CD4-positive, alpha-beta T cell treated with Interleukin-4 for 1 hour (primary cell): ENCODE data around the gene TBX4.
"Not testable (repeated sequence)": the region's sequence is repeated elsewhere in the genome, so short reads cannot be mapped to it uniquely, and the experiment has no call there.

Experiments used
- DNase-seq, 2 donors: peaks; one replicate each; pipeline ENCODE4 v3.0.0-alpha.2; 2020 to 2022

The TBX4 gene

GRCh38 chr17:61413661-61414126, 38.5 kb upstream of the TBX4 start:
- DNase-seq, result no peak

- DNase-seq, result peak in 1 of 2 donors; percentile 5
Measured at GRCh38 chr17:61414141-61414935, 37.9 kb upstream of the TBX4 start.

GRCh38 chr17:61414936-61415251, 37.3 kb upstream of the TBX4 start:
- peak in 1 of 2 donors; percentile 5 for DNase-seq

DNA sequence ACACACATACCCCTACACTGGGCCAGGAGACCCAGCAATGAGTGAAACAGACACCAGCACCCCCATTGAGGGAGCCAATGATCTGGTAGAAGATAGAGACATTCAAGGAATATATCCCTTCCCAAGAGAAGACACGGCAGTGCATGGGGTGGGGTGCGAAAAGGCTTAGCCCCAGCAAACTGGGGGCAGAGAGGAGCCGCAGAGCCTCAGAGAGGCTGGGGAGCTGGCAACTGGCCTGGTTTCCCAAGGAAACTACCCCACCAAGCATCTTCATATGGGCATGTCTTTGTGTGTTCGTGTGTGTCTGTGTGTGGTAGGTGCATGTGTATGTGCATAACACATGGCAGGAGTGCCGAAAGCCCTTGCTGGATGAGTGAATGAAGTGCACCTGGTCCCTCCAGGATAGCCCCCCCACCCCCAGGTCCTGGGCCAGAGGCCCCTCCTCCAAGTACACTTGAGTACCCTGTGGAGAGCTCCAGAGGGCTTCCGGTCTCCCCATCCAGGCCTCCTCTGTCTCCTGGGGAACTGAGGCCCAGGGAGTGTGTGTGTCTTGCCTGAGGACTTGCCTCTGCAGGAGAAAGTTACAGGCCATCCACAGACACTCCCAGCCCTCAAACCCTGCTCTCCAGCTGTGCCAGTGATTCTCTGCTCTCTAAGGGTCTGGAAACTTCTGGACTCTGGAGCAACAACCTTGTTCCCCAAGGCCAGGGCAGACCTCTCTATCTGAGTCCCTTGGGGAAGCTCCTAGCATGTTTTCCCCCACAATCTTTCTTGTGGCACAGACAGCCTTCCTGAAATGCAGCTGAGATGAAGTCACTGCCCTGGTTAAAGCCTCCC, 36.6 kb upstream of the TBX4 start:
- no peak for DNase-seq

DNA sequence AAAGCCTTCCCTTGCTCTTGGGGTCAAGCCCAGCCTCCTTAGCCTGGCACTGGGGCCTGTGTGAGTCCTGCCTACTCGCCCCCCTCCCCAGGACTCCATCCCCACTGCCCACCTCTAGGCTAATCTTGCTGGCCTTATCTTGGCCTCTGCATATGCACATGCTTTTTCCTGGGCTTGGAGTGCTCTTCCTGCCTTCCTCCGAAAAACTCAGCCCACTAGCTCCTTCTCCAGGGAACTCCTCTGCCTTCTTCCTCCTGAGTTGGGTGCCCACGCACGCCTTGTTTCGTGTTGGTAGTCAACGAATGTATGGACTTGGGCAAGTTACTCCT, 36.0 kb upstream of the TBX4 start:
- no peak for DNase-seq

DNA sequence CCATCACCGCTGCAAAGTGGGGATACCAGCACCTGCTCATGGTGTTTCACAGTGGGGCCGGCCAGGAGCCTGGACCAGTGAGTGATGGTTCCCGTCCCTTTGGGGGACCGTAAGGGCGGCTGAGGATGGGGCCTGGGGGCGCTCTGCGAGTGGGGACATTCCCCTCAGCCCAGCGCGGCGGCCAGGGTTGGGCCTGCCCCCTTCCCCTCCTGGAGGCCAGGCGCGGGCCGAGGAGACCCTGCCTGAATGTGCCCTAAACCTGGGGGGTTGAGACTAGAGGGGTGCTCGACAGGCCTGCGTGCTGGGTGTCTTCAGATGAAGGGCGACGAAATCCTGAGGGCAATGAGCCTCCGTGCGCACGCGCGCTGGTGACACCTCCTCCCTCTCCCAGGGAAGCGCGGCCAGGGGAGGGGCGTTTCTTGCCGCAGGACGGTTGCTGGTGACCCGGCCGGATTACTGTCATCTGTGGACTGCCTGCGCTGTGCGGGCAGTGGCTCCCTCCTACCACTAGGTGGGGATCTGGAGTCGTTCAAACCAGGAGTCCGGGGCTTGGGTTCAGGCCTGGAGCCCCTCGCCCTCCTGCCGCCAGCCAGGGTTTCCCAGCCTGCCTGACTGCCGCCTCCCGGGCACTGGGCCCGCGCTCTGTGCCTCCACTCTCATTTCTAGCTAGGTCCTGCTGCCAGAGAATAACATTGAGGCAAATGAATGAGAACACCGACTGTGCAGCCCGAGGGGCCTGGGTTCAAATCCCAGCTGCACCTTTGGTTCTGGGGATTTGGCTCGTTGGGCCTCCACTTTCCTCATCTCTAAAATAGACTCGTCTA, 35.5 kb upstream of the TBX4 start:
- DNase-seq, result peak; percentile 55 to 67

DNA sequence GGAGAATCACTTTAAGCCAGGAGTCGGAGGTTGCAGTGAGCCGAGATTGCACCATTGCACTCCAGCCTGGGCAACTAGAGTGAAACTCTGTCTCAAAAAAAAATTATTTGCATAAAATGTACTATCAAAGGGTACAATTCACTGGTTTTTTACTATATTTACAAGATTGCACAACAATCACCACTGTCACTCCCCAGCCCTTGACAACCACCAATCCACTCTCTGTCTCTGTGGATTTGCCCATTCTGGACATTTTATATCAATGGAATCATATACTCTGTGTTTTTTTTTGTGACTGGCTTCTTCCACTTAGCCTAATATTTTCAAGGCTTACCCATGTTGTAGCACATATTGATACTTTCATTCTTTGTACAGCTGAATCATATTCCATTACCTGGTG, 33.8 kb upstream of the TBX4 start:
- DNase-seq, result no peak

DNA sequence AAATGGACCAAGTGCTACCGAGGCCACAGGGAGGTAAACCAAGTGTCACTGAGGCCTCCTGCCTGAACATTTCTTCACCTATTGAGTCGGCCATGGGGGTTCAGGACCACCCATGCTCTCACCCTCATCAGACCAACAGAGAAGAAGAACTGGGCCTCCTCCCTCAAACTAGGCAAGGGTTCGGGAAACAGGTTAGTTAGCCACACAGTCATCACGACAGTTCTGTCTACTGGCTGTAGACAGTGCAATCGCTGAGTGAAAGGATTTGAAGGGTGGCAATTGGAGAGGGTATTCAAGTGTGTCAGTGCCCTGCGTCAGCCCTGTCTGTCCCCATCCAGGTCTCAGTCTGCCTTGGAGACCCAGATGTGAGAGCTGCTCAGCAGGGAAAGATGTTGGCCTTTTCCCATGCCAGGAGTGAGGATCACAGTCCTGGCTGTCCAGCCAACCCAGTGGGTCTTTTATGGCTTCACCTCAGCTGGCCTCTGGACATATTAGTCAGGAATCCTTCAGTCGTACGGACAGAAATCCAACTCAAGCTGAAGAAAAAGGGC, 32.7 kb upstream of the TBX4 start:
- DNase-seq, result no peak

GRCh38 chr17:61420052-61420451, 32.2 kb upstream of the TBX4 start:
- DNase-seq, result peak in 1 of 2 donors; percentile 9

- DNase-seq, result no peak
Measured at GRCh38 chr17:61420745-61421398, 31.4 kb upstream of the TBX4 start.

- no peak for DNase-seq
Measured at GRCh38 chr17:61421460-61421859, 30.8 kb upstream of the TBX4 start.

DNA sequence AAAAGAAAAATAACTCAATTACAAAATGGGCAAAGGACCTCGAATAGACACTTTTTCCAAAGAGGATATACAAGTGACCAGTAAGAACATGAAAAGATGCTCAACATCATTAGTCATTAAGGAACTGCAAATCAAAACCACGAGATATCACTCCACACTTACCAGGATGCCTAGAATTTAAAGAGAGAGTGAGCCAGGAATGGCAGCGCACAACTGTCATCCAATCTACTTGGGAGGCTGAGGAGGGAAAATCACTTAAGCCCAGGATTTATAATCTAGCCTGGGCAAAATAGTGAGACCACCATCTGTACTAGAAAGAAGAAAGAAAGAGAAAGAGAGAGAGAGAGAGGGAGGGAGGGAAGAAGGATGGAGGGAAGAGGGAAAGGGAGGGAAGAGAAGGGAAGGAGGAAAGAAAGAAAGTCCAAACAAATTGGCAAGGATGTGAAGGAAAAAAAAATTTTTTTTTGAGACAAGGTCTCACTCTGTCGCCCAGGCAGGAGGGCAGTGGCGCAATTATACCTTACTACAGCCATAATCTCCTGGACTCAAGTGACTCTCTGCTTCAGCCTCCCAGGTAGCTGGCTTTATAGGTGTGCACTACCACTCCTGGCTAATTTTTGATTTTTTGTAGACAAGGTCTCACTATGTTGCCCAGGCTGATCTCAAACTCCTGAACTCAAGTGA, 30.0 kb upstream of the TBX4 start:
- DNase-seq, result no peak

DNA sequence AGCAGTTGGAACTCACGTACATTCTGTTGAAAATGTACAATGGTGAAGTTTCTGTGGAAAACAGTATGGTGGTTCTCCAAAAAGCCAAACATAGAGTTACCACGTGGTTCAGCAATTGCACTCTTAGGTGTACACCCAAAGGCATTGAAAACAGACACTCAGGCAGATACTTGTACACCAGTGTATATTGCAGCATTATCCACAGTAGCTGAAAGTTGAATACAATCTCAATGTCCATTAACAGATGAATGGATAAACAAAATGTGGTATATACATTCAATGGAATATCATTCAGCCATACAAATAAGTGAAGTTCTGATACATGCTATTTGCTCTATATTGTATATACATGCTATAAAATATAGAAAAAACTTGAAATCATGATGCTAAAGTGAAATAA, 29.4 kb upstream of the TBX4 start:
- no peak for DNase-seq

- DNase-seq, result no peak
Measured at GRCh38 chr17:61423967-61424649, 28.1 kb upstream of the TBX4 start.

DNA sequence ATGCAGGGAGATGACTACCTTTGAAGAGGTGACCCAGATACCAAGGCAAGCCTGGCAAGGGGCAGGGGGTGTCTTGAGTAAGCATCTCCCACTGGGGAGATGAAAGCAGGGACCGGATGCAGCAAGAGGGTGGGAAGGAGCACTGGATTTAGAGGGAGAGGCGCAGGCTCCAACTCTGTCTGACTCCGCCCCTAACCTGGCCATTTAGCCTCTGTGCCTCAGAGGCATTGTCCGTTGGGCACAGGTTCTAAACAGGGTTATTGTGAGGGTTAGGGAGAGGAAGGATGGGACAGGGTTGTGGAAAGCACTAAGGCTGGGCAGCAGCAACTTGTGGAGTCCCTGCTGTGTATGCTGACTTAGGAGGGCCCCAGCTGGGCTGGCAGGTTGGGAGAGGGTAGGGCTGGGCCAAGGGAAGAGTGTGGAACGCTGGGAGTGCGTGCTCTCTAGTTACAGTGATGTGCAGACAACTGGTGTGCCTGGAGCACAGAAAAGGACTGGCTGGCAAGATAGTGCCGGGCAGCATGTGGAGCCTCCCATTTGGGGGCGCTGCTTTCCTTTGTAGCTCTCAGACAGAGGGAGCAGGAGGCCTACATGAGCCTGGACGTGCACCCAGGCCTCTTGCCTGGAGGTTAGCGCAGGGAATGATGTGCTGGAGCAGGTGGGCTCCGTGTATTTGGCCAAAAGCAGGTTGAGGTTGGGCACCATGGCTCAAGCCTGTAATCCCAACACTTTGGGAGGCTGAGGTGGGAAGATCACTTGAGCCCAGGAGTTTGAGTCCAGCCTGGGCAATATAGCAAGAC, 26.3 kb upstream of the TBX4 start:
- DNase-seq, result no peak

- no peak for DNase-seq
Measured at GRCh38 chr17:61426482-61427304, 25.5 kb upstream of the TBX4 start.

DNA sequence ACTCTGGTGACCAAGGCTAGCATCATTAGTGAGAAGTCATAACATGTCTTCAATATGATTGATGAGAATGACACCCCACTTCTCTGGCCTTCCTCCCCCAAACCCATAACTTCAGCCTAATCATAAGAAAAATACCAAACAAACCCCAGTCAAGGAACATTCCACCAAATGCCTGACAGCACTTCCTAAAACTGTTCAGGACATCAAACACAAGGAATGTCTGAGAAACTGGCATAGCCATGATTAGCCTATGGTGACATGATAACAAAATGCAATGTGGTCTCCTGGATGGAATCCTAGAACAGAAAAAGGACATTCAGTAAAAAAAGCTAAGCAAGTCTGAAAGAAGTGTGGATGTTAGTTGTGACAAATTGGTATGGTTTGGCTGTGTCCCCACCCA, 24.7 kb upstream of the TBX4 start:
- no peak for DNase-seq

GRCh38 chr17:61429274-61429673, 22.9 kb upstream of the TBX4 start:
- DNase-seq, result no peak

GRCh38 chr17:61429831-61430230, 22.4 kb upstream of the TBX4 start:
- DNase-seq, result not testable (repeated sequence)
